DOHH2 (cell line): ENCODE results near the gene UNKL.

ENCODE experiments used
- H3F3A ChIP-seq: fragments of 200-600 bp; sonication (generic), shearing (Covaris generic); 2 replicates; pipeline ENCODE4 v1.6.0; 2016; ENCODE audit warnings: antibody characterized with exemption, mild to moderate bottlenecking; ENCODE audit not compliant: control insufficient read depth, insufficient read depth
- H3K27ac ChIP-seq: fragments of 200-600 bp; sonication (generic); 2 replicates; pipeline ENCODE4 v1.5.1; 2014; ENCODE audit warnings: low read depth, mild to moderate bottlenecking, low read length, moderate library complexity
- H3K27me3 ChIP-seq: fragments of 200-600 bp; sonication (generic); 2 replicates; pipeline ENCODE4 v1.6.1; 2014; ENCODE audit warnings: mild to moderate bottlenecking, low read length, mixed read lengths; ENCODE audit not compliant: control insufficient read depth
- H3K36me3 ChIP-seq: fragments of 200-600 bp; sonication (generic); 2 replicates; pipeline ENCODE4 v1.6.1; 2014; ENCODE audit warnings: mild to moderate bottlenecking, low read length, moderate library complexity, mixed read lengths; ENCODE audit not compliant: control insufficient read depth
- H3K4me1 ChIP-seq: fragments of 200-600 bp; sonication (generic); 2 replicates; pipeline ENCODE4 v1.6.1; 2014; ENCODE audit warnings: mild to moderate bottlenecking, low read length, mixed read lengths; ENCODE audit not compliant: control insufficient read depth
- H3K4me2 ChIP-seq: fragments of 200-600 bp; sonication (generic); 2 replicates; pipeline ENCODE4 v1.6.0; 2014; ENCODE audit warnings: mild to moderate bottlenecking, low read length, moderate library complexity
- H3K4me3 ChIP-seq: fragments of 200-600 bp; sonication (generic); 2 replicates; pipeline ENCODE4 v1.5.1; 2014; ENCODE audit warnings: mild to moderate bottlenecking, low read length, mixed read lengths
- H3K79me2 ChIP-seq: fragments of 200-600 bp; sonication (generic); 2 replicates; pipeline ENCODE4 v1.6.1; 2014; ENCODE audit warnings: mild to moderate bottlenecking, low read length, mixed read lengths; ENCODE audit not compliant: control insufficient read depth
- H3K9me2 ChIP-seq: fragments of 200-600 bp; sonication (generic); replicated peaks from 2 replicates; pipeline ENCODE4 v1.6.1; 2014; ENCODE audit warnings: mild to moderate bottlenecking, low read length, mixed read lengths; ENCODE audit not compliant: control insufficient read depth
- H3K9me3 ChIP-seq: fragments of 200-600 bp; sonication (generic); 2 replicates; pipeline ENCODE4 v1.6.1; 2014; ENCODE audit warnings: antibody characterized with exemption, low read length, mixed read lengths; ENCODE audit not compliant: control insufficient read depth, insufficient read depth
- H4K20me1 ChIP-seq: fragments of 200-600 bp; sonication (generic); 2 replicates; pipeline ENCODE4 v1.6.0; 2014; ENCODE audit warnings: low read depth, mild to moderate bottlenecking, antibody characterized with exemption, low read length, moderate library complexity; ENCODE audit not compliant: control insufficient read depth, insufficient read depth
- EZH2phosphoT487 ChIP-seq: fragments of 200-600 bp; sonication (generic); IDR thresholded peaks from 2 replicates; pipeline ENCODE4 v1.6.1; 2017; ENCODE audit warnings: borderline replicate concordance, mild to moderate bottlenecking, antibody characterized with exemption, low read length, moderate library complexity, mixed read lengths
- TF ChIP-seq, protein P1 (sequence below): fragments of 200-600 bp; sonication (generic); IDR thresholded peaks from one replicate; pipeline ENCODE4 v1.5.1; 2014; ENCODE audit warnings: antibody characterized with exemption, mild to moderate bottlenecking, low read depth, low read length; ENCODE audit not compliant: poor library complexity, severe bottlenecking

UNKL gene

DNA sequence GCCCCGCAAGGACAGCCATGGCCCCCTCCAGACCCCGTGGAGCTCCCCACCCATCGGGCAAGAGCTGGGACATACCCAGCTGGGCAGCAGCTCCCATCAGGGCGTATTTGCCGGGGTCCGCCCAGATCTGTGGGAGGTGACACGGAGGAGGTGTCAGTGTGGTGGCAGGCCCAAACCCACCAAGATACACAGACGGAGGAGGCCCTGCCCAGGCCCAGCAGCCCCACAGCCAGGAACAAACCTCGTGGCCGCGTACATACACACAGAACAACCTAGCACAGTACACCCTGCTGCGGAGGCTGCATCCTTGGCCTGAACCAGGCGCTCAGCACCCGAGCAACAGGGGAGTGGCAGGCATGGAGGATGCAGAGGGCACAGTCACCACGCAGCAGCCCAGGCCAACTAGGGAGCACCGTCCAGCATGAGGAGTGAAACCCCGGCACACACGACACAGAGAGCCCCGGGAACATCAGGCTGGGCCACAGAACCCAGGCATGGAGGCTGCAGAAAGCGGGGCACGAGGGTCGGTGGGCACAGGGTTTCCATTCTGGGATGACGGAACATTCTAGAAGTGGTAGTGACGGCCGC lies 34.8 kb upstream of the UNKL start:
- H3K4me1 ChIP-seq: no peaks in the 10 kb centered on the region
- H3K4me3 ChIP-seq: no peak overlapping the region
- peaks cover 24% of the 10 kb centered on the region for H3K36me3 ChIP-seq
- no peaks in the 10 kb centered on the region for H3K27me3 ChIP-seq
- TF ChIP-seq, protein P1, sequence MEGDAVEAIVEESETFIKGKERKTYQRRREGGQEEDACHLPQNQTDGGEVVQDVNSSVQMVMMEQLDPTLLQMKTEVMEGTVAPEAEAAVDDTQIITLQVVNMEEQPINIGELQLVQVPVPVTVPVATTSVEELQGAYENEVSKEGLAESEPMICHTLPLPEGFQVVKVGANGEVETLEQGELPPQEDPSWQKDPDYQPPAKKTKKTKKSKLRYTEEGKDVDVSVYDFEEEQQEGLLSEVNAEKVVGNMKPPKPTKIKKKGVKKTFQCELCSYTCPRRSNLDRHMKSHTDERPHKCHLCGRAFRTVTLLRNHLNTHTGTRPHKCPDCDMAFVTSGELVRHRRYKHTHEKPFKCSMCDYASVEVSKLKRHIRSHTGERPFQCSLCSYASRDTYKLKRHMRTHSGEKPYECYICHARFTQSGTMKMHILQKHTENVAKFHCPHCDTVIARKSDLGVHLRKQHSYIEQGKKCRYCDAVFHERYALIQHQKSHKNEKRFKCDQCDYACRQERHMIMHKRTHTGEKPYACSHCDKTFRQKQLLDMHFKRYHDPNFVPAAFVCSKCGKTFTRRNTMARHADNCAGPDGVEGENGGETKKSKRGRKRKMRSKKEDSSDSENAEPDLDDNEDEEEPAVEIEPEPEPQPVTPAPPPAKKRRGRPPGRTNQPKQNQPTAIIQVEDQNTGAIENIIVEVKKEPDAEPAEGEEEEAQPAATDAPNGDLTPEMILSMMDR: no peak
- no peak for TF ChIP-seq EZH2phosphoT487
- H3K9me2 ChIP-seq: no peaks in the 10 kb centered on the region
- H3K27ac ChIP-seq: no peak overlapping the region
- no peaks in the 10 kb centered on the region for H4K20me1 ChIP-seq
- no peaks in the 10 kb centered on the region for H3K9me3 ChIP-seq
- no peak overlapping the region for H3K4me2 ChIP-seq
- H3K79me2 ChIP-seq: no peaks in the 10 kb centered on the region
- H3F3A ChIP-seq: no peaks in the 10 kb centered on the region

DNA sequence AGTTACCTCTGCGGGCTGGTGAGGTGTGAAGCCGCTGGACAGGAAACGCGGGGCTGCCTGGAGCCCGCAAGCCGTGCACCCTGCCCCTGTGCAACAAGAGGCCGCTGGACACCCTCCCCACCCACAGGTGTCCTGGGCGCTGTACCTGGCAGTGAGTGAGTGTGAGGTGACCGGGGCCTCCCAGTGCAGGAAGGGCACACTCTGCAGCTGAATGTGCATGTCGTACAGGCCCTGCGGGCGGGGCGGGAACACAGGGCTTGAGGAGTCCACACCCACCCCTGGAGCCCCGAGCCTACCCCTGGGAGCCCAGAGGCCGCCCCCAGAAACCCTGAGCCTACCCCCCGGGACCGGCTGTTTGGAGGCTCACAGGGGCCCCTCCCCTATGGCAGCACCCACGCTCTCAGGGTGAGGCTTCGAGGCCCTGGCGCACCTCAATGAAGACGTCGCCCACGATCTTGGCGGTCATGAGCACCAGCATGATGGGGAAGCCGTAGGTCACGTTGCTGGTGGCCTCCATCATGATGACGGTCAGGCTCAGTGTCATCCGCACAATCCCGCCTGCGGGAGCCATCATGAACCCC lies 34.1 kb upstream of the UNKL start:
- no peaks in the 10 kb centered on the region for H3K4me1 ChIP-seq
- no peaks in the 10 kb centered on the region for H4K20me1 ChIP-seq
- no peaks in the 10 kb centered on the region for H3K79me2 ChIP-seq
- H3K9me2 ChIP-seq: no peaks in the 10 kb centered on the region
- H3K4me3 ChIP-seq: no peak overlapping the region
- H3K9me3 ChIP-seq: no peaks in the 10 kb centered on the region
- TF ChIP-seq EZH2phosphoT487: no peak
- TF ChIP-seq, protein P1: no peak
- H3K27ac ChIP-seq: no peak overlapping the region
- no peaks in the 10 kb centered on the region for H3F3A ChIP-seq
- no peak overlapping the region for H3K4me2 ChIP-seq
- H3K27me3 ChIP-seq: no peaks in the 10 kb centered on the region
- peaks cover 20% of the 10 kb centered on the region for H3K36me3 ChIP-seq

DNA sequence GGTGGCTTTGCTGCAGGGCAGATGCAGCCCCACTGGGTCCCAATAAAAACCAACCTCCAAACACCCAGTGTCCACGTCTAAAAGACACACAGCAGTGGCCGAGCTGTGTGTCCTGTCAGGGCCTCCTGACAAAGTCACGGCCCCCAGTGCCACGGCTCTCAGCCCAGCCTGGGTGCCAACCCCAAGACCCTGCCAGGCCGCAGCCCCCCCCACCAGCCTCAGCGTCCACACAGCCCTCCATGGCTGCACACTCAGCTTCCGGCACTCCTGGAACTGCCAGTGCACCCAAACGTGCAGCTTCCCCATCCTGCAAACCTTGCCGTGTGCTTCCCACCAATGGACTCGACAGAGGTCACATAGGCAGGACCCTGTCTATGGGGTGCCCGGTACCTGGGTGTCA lies 33.5 kb upstream of the UNKL start:
- no peaks in the 10 kb centered on the region for H4K20me1 ChIP-seq
- H3K4me3 ChIP-seq: no peak overlapping the region
- no peak overlapping the region for H3K4me2 ChIP-seq
- H3K79me2 ChIP-seq: no peaks in the 10 kb centered on the region
- no peaks in the 10 kb centered on the region for H3K9me2 ChIP-seq
- no peaks in the 10 kb centered on the region for H3K9me3 ChIP-seq
- TF ChIP-seq, protein P1: no peak
- TF ChIP-seq EZH2phosphoT487: no peak
- no peak overlapping the region for H3K27ac ChIP-seq
- no peaks in the 10 kb centered on the region for H3K4me1 ChIP-seq
- no peaks in the 10 kb centered on the region for H3F3A ChIP-seq
- H3K27me3 ChIP-seq: no peaks in the 10 kb centered on the region
- peaks cover 18% of the 10 kb centered on the region; the same call in 1 of the 2 replicates for H3K36me3 ChIP-seq
